Fibroblast of mammary gland (primary cell): ENCODE results near the gene HOXC6.

Experiments used
- DNase-seq: peaks from one replicate; pipeline ENCODE4 v3.0.0-alpha.2; 2010; ENCODE audit warnings: low read depth
- H3K4me3 ChIP-seq: 2 replicates; pipeline ENCODE4 v1.5.1; 2011; ENCODE audit warnings: low read depth, mild to moderate bottlenecking, low read length, moderate library complexity; ENCODE audit not compliant: control insufficient read depth
- TF ChIP-seq, protein P1 (sequence below): conservative IDR thresholded peaks from 2 replicates; pipeline ENCODE4 v1.5.1; 2011; ENCODE audit warnings: low read depth, low read length, inconsistent platforms; ENCODE audit not compliant: control insufficient read depth, insufficient read depth

Gene HOXC6

GRCh38 chr12:54074308-54074707 is 46.1 kb downstream of the HOXC6 start:
- TF ChIP-seq, protein P1, sequence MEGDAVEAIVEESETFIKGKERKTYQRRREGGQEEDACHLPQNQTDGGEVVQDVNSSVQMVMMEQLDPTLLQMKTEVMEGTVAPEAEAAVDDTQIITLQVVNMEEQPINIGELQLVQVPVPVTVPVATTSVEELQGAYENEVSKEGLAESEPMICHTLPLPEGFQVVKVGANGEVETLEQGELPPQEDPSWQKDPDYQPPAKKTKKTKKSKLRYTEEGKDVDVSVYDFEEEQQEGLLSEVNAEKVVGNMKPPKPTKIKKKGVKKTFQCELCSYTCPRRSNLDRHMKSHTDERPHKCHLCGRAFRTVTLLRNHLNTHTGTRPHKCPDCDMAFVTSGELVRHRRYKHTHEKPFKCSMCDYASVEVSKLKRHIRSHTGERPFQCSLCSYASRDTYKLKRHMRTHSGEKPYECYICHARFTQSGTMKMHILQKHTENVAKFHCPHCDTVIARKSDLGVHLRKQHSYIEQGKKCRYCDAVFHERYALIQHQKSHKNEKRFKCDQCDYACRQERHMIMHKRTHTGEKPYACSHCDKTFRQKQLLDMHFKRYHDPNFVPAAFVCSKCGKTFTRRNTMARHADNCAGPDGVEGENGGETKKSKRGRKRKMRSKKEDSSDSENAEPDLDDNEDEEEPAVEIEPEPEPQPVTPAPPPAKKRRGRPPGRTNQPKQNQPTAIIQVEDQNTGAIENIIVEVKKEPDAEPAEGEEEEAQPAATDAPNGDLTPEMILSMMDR = no peak
- no peak for DNase-seq

DNA sequence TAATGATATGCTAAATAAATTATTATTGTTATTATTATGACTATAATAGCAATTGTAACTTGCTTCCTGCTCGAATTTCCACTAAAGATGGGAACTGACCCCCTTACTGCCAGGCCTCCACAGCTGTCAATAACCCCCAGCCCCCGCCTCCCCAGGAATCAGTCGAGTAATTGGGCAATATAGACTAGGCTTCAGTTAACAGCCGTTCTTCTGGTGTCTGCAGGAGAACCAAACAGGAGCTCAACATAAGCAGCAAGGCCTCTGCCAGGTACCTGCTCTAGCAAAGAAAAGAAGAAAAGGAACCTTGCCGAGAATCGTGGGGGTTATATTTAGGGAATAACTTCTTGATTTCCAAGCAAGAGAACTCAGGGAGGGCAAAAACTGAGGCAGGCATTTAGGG is 47.2 kb downstream of the HOXC6 start:
- no peak for DNase-seq
- H3K4me3 ChIP-seq = no peak overlapping the region
- TF ChIP-seq, protein P1 = no peak

More at GRCh38 chr12:54074308-54074707, 46.1 kb downstream of the HOXC6 start:
- H3K4me3 ChIP-seq = no peak overlapping the region

- DNase-seq = no peak
- TF ChIP-seq, protein P1 = no peak
- no peak overlapping the region for H3K4me3 ChIP-seq
These were observed 47.7 kb downstream of the HOXC6 start for GRCh38 chr12:54075974-54076373.

DNA sequence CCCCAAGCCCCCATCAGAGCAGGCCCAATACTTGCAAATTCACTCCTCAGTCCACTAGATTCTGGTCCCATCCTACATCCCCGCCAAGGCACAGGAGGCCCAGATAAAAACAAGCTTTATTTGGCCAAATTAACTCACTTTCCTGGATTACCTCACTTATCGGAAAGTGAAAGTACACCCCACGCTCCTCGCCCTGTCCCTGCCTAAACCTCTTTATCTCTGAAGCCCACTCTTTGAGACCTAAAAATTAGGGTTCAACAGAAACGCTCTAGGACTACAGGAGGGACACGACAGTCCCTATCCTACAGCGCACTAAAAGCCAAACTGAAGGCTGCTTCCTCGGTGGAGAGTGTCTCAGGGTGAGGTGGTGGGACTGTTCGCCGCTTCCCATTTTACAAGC is 49.6 kb downstream of the HOXC6 start:
- peak overlapping the region; percentile 43 for H3K4me3 ChIP-seq
- peak; percentile 50 for DNase-seq

DNA sequence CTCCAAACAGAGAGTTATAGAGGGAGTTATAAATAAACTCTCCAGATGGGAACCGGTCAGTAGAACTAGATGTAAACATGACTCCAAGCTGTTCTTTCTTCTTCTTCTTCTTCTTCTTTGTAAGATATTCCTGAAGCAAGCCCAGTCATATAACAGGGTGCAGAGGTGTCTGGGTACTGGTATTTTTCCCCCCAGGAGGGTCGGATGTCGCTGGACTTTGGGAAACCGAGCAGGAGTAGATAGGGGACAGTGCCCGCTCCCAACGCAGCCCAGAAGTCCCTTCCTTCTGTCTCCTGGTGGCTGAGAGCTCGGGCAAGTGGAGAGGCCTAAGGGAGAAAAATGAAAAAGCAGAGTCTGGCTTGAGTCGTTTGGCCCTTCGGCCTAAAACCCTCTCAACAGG is 50.9 kb downstream of the HOXC6 start:
- H3K4me3 ChIP-seq = peak overlapping the region; percentile 44
- DNase-seq = peak; percentile 37
